GM19240 (cell line): ENCODE results near the gene DGKB.

Experiments
- DNase-seq: peaks from one replicate; pipeline ENCODE4 v3.0.0; 2011; ENCODE audit warnings: low spot score; ENCODE audit not compliant: insufficient read length

Gene DGKB

GRCh38 chr7:14761510-14762296 lies 140.8 kb downstream of the DGKB start:
- DNase-seq = no peak

GRCh38 chr7:14760730-14761478 lies 141.6 kb downstream of the DGKB start:
- no peak for DNase-seq

GRCh38 chr7:14759785-14760184 lies 142.8 kb downstream of the DGKB start:
- no peak for DNase-seq

GRCh38 chr7:14754631-14755030 lies 147.9 kb downstream of the DGKB start:
- DNase-seq = no peak

- no peak for DNase-seq
These were observed 150.2 kb downstream of the DGKB start for GRCh38 chr7:14752301-14752700.

- DNase-seq = no peak
These were observed 151.1 kb downstream of the DGKB start for GRCh38 chr7:14751461-14751860.

DNA sequence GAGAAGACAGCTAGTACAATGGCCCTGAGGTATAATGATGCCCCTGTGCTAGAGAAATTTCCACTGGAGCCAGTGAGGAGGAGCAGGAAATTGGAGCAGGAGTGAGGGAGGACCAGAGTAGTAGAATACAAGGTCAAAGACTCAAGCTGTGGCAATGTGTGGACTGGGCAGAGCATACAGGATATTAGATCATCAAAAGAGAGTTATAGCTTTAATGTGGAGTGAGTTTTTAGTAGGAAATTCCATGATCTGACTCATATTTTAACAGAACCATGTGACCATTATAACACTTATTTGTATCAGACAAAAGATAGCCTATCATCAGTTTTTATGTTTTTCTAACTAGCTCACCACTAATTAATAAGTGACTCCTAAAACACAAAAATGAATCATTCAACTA lies 154.1 kb downstream of the DGKB start:
- DNase-seq = no peak

- no peak for DNase-seq
These were observed 154.8 kb downstream of the DGKB start for GRCh38 chr7:14747701-14748100.

- no peak for DNase-seq
These were observed 157.5 kb downstream of the DGKB start for GRCh38 chr7:14745076-14745475.

DNA sequence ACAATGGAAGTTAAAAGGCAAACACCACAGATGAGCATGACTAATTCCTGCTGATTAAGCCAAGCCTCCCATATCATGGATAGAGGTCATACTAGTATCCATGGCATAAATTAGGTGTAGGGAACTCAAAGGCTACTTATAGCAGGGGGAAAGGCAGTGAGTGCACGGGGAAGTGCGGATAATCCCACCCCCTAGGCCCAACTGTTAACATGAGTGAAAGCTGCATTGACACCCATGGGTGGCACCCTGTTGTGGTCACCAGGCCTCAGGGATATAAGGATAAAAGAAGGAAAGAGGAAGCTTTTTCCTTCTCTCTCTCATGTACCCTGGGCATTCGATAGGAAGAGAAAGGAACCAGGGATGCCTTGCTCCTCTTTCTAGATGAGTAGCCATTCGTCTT lies 161.9 kb downstream of the DGKB start:
- DNase-seq = no peak

GRCh38 chr7:14739841-14740185 lies 162.7 kb downstream of the DGKB start:
- no peak for DNase-seq

- no peak for DNase-seq
These were observed 163.2 kb downstream of the DGKB start for GRCh38 chr7:14739168-14739840.

GRCh38 chr7:14738086-14738485 lies 164.5 kb downstream of the DGKB start:
- DNase-seq = no peak

DNA sequence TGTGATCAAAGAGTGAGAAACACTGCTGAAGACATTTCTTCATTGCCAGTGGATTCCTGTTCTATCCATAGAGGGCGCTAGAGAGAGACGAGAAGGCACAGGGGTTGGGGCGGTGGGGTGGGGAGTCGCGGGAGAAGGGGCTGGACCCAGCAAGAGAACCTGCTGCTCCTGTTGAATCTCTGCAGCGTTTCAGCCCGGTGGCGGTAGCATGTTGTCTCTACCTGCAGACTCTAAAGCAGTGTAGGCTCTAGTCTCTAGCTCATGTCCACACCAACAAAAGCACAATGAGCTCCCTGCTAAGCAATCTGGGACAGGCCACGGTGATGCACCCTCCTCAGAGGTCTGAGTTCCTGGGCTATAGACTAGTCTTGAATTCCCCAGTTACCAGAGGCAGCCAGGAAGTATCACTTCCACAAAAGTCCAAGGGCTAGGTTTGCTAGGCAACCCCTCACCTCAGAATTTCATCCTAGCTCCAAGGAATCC lies 167.7 kb downstream of the DGKB start:
- no peak for DNase-seq

GRCh38 chr7:14720785-14721184 lies 181.8 kb downstream of the DGKB start:
- DNase-seq = no peak

DNA sequence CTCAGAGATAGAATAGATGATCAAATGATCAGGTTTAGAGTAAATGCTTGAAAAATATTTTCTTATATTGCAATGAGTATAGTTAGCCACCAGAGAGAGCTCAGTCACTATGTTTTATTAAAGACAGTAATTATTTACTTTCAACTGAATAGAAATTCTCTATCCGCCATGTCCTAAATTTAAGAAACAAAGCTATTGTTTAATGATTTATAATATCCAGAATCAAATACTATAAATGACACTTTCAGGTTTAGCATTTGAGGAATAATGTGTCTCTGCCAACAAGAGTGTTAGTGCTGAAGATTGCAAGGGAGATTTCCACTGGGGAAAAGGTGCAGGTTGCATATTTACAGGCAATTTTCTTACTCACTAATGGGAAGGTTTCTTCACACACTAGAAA lies 184.7 kb downstream of the DGKB start:
- DNase-seq = no peak

- no peak for DNase-seq
These were observed 185.4 kb downstream of the DGKB start for GRCh38 chr7:14717169-14717568.

GRCh38 chr7:14714161-14714728 lies 188.3 kb downstream of the DGKB start:
- no peak for DNase-seq

GRCh38 chr7:14698239-14698638 lies 204.3 kb downstream of the DGKB start:
- no peak for DNase-seq

- DNase-seq = no peak
These were observed 204.9 kb downstream of the DGKB start for GRCh38 chr7:14697684-14698083.

DNA sequence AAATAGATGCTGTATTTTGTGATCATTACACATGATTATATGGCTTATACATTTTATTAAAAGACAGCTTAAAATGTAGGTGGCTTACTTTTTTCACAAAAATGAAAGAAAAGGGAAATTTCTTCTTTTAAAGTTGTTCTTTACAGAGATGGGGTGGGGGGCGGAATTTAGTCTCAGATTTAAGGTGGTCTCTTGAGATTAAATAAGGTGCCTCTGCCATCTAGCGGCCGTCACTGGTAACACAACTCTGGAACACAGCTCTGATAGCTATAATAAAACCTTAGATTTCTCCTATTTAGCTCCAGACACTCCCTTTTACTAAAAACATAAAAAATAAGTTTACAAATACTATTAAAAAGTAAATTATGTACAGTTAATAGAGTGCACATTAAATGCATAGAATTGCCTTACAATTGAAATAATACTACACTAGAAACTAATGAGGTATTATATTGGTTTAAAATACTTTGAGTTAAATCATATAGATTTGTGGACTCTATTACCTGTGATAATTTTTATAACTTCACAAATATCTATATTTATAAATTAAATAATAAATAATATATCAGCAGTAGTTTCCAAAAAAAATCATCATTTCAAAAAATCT lies 210.9 kb downstream of the DGKB start:
- DNase-seq = no peak

- DNase-seq = no peak
These were observed 211.5 kb downstream of the DGKB start for GRCh38 chr7:14691034-14691433.
